IMR-90 (cell line): Measurements from ENCODE around the gene PIK3R5. TPM values are rescaled to one million over a fixed set of nuclear protein-coding genes. Genes with fewer than 3 reads are reported as not detected.

Source experiments
- ATAC-seq: fragments of 200-7000 bp; cut with Tn5 transposase; 2 replicates; pipeline ENCODE4 v1.9.1; 2020; ENCODE audit warnings: low read depth, mild to moderate bottlenecking, moderate library complexity
- BruUV-seq: library from RNA; stranded (reverse); fragments of 400-500 nt; replicated peaks from 2 replicates; lab custom pipeline; 2021; lab: Mats Ljungman, UMichigan
- CTCF ChIA-PET: fragments of 300-600 bp; formaldehyde crosslinking; extraction: SDS; loops from one replicate; lab custom pipeline; 2021; ENCODE audit warnings: antibody characterized with exemption; lab: Yijun Ruan, JAX
- POLR2A ChIA-PET: fragments of 300-600 bp; sonication (Branson Sonifier 250); formaldehyde crosslinking; loops from one replicate; lab custom pipeline; 2022; ENCODE audit warnings: antibody characterized with exemption; ENCODE audit not compliant: unreplicated experiment; lab: Charles Lee
- DNase-seq: peaks from one replicate; pipeline ENCODE4 v3.0.0; 2013
- H2AFZ ChIP-seq: replicated peaks from 2 replicates; pipeline ENCODE3; 2013; ENCODE audit warnings: low read length, mild to moderate bottlenecking; ENCODE audit not compliant: poor library complexity
- H2AK5ac ChIP-seq: 2 replicates; pipeline ENCODE4 v1.6.1; 2013; ENCODE audit warnings: low read depth, low read length, inconsistent platforms
- H2AK9ac ChIP-seq: replicated peaks from 2 replicates; pipeline ENCODE3; 2013; ENCODE audit warnings: mild to moderate bottlenecking, low read depth, low read length, moderate library complexity; ENCODE audit not compliant: poor library complexity
- H2BK120ac ChIP-seq: 2 replicates; pipeline ENCODE4 v1.6.1; 2013; ENCODE audit warnings: low read depth, low read length, inconsistent platforms
- H2BK15ac ChIP-seq: 3 replicates; pipeline ENCODE4 v1.6.1; 2013; ENCODE audit warnings: low read depth, low read length, inconsistent platforms
- H2BK20ac ChIP-seq: 2 replicates; pipeline ENCODE4 v1.6.1; 2013; ENCODE audit warnings: low read depth, mild to moderate bottlenecking, inconsistent platforms, low read length, moderate library complexity
- H2BK5ac ChIP-seq: 2 replicates; pipeline ENCODE4 v1.6.1; 2013; ENCODE audit warnings: mild to moderate bottlenecking, low read depth, low read length, inconsistent platforms; ENCODE audit not compliant: poor library complexity, severe bottlenecking
- H3K14ac ChIP-seq: replicated peaks from 2 replicates; pipeline ENCODE4 v1.6.1; 2013; ENCODE audit warnings: low read depth, low read length, inconsistent platforms
- H3K18ac ChIP-seq: 2 replicates; pipeline ENCODE4 v1.6.1; 2013; ENCODE audit warnings: low read depth, low read length, control low read depth
- H3K23ac ChIP-seq: 2 replicates; pipeline ENCODE4 v1.6.1; 2013; ENCODE audit warnings: low read depth, low read length, inconsistent platforms
- H3K27ac ChIP-seq: 2 replicates; pipeline ENCODE4 v1.5.1; 2013; ENCODE audit warnings: mild to moderate bottlenecking, control low read depth, low read length; ENCODE audit not compliant: insufficient read depth
- H3K27me3 ChIP-seq: 2 replicates; pipeline ENCODE4 v1.6.1; 2013; ENCODE audit warnings: low read length; ENCODE audit not compliant: control insufficient read depth, insufficient read depth
- H3K36me3 ChIP-seq: 2 replicates; pipeline ENCODE4 v1.6.1; 2013; ENCODE audit warnings: low read length, mixed read lengths; ENCODE audit not compliant: control insufficient read depth, insufficient read depth
- H3K4ac ChIP-seq: 2 replicates; pipeline ENCODE4 v1.6.1; 2013; ENCODE audit warnings: low read depth, low read length, inconsistent platforms
- H3K4me1 ChIP-seq: 2 replicates; pipeline ENCODE4 v1.6.1; 2013; ENCODE audit warnings: low read length, mixed read lengths; ENCODE audit not compliant: control insufficient read depth, insufficient read depth
- H3K4me2 ChIP-seq: 2 replicates; pipeline ENCODE4 v1.6.1; 2013; ENCODE audit warnings: low read depth, mild to moderate bottlenecking, control low read depth, low read length, moderate library complexity
- H3K4me3 ChIP-seq: 2 replicates; pipeline ENCODE4 v1.5.1; 2013; ENCODE audit warnings: low read depth, mild to moderate bottlenecking, control low read depth, low read length, moderate library complexity; ENCODE audit not compliant: insufficient read depth
- H3K56ac ChIP-seq: 2 replicates; pipeline ENCODE4 v1.6.1; 2013; ENCODE audit warnings: low read length, inconsistent platforms; ENCODE audit not compliant: insufficient read depth; ENCODE audit errors: extremely low read depth
- H3K79me1 ChIP-seq, 2 experiments: 2 replicates each; pipeline ENCODE4 v1.6.1; 2013; ENCODE audit warnings: low read length in 2 of 2, inconsistent platforms in 1 of 2, low read depth in 1 of 2
- H3K9ac ChIP-seq: 2 replicates; pipeline ENCODE4 v1.6.1; 2013; ENCODE audit warnings: low read depth, low read length, control low read depth
- H3K9me1 ChIP-seq: 2 replicates; pipeline ENCODE4 v1.6.1; 2013; ENCODE audit warnings: low read length, inconsistent platforms; ENCODE audit not compliant: insufficient read depth
- H3K9me3 ChIP-seq: 2 replicates; pipeline ENCODE4 v1.6.1; 2013; ENCODE audit warnings: low read length; ENCODE audit not compliant: control insufficient read depth, insufficient read depth
- H4K20me1 ChIP-seq: 2 replicates; pipeline ENCODE4 v1.6.1; 2013; ENCODE audit warnings: low read length, inconsistent platforms; ENCODE audit not compliant: insufficient read depth
- H4K5ac ChIP-seq: 2 replicates; pipeline ENCODE4 v1.6.1; 2013; ENCODE audit warnings: mild to moderate bottlenecking, low read depth, low read length, control low read depth
- H4K8ac ChIP-seq, 2 experiments: 2 replicates each; pipeline ENCODE4 v1.6.1; 2013; ENCODE audit warnings: low read depth in 2 of 2, low read length in 2 of 2, control low read depth in 1 of 2, inconsistent platforms in 1 of 2
- H4K91ac ChIP-seq: 2 replicates; pipeline ENCODE4 v1.6.1; 2013; ENCODE audit warnings: low read depth, low read length, inconsistent platforms; ENCODE audit not compliant: insufficient read depth
- BHLHE40 ChIP-seq: fragments of 150-350 bp; IDR thresholded peaks from 2 replicates; pipeline ENCODE4 v1.6.1; 2016; ENCODE audit warnings: mild to moderate bottlenecking, low read depth, low read length
- CEBPB ChIP-seq: IDR thresholded peaks from 2 replicates; pipeline ENCODE4 v1.6.1; 2012; ENCODE audit warnings: low read depth, low read length, improper control_type of control experiment
- CHD1 ChIP-seq: IDR thresholded peaks from 2 replicates; pipeline ENCODE4 v1.6.1; 2012; ENCODE audit warnings: low read depth, low read length, improper control_type of control experiment
- ELK1 ChIP-seq: fragments of 150-350 bp; IDR thresholded peaks from 2 replicates; pipeline ENCODE4 v1.6.1; 2016; ENCODE audit warnings: low read depth, mild to moderate bottlenecking, low read length, moderate library complexity, borderline replicate concordance
- FOS ChIP-seq: fragments of 150-350 bp; IDR thresholded peaks from 2 replicates; pipeline ENCODE4 v1.6.1; 2016; ENCODE audit warnings: low read depth, low read length
- MAFK ChIP-seq: IDR thresholded peaks from 2 replicates; pipeline ENCODE4 v1.6.1; 2012; ENCODE audit warnings: low read depth, low read length, improper control_type of control experiment
- MAZ ChIP-seq: IDR thresholded peaks from 2 replicates; pipeline ENCODE4 v1.6.1; 2012; ENCODE audit warnings: low read depth, mild to moderate bottlenecking, low read length, improper control_type of control experiment, moderate library complexity, borderline replicate concordance
- MXI1 ChIP-seq: IDR thresholded peaks from 2 replicates; pipeline ENCODE4 v1.6.1; 2012; ENCODE audit warnings: low read depth, mild to moderate bottlenecking, low read length, moderate library complexity, borderline replicate concordance
- NFE2L2 ChIP-seq: fragments of 150-350 bp; IDR thresholded peaks from 2 replicates; pipeline ENCODE4 v1.6.1; 2016; ENCODE audit warnings: low read depth, mild to moderate bottlenecking, low read length
- POLR2A ChIP-seq: IDR thresholded peaks from 2 replicates; pipeline ENCODE4 v1.6.1; 2012; ENCODE audit warnings: mild to moderate bottlenecking, low read depth, low read length
- RAD21 ChIP-seq: IDR thresholded peaks from 2 replicates; pipeline ENCODE4 v1.6.1; 2012; ENCODE audit warnings: low read length, improper control_type of control experiment
- RCOR1 ChIP-seq: IDR thresholded peaks from 2 replicates; pipeline ENCODE4 v1.6.1; 2012; ENCODE audit warnings: mild to moderate bottlenecking, low read length, improper control_type of control experiment; ENCODE audit not compliant: insufficient replicate concordance
- RFX5 ChIP-seq: IDR thresholded peaks from 2 replicates; pipeline ENCODE4 v1.8.0; 2012; ENCODE audit warnings: low read depth, mild to moderate bottlenecking, low read length, moderate library complexity
- SMC3 ChIP-seq: fragments of 150-350 bp; IDR thresholded peaks from 2 replicates; pipeline ENCODE4 v1.6.1; 2016; ENCODE audit warnings: low read depth, mild to moderate bottlenecking, antibody characterized with exemption, low read length, moderate library complexity
- dilution Hi-C: fragments of 300-500 bp; cut with HindIII; formaldehyde crosslinking; loops from one replicate; pipeline ENCODE4 v1.14.3; 2018; ENCODE audit warnings: low sequenced_read_pairs; ENCODE audit not compliant: unreplicated experiment
- in situ Hi-C: fragments of 300-500 bp; cut with MboI; formaldehyde crosslinking; loops from 3 replicates; pipeline ENCODE4 v1.14.3; 2019; ENCODE audit warnings: low sequenced_read_pairs, inconsistent platforms, mixed read lengths
- intact Hi-C: fragments of 100-400 bp; cut with micrococcal nuclease; formaldehyde crosslinking; loops from 2 replicates; pipeline ENCODE4 v1.10.0; 2022
- polyA plus RNA-seq, 3 experiments: library from polyadenylated mRNA; depleted of rRNA; stranded (reverse); fragments of >200 nt; gene quantifications; 2 replicates each; pipeline ENCODE4 v1.2.3, GENCODE V29; 2012; ENCODE audit warnings: low replicate concordance in 1 of 3
- total RNA-seq: library from RNA; depleted of rRNA; stranded (reverse); fragments of >200 nt; gene quantifications from 2 replicates; pipeline ENCODE4 v1.2.3, GENCODE V29; 2012
- TF ChIP-seq, protein P1 (sequence below): fragments of 150-350 bp; IDR thresholded peaks from 2 replicates; pipeline ENCODE4 v1.6.1; 2017; ENCODE audit warnings: mild to moderate bottlenecking, antibody characterized with exemption, low read length, low read depth
- TF ChIP-seq, protein P2 (sequence below): conservative IDR thresholded peaks from 2 replicates; pipeline ENCODE4 v1.5.1; 2012; ENCODE audit warnings: mild to moderate bottlenecking, low read depth, low read length, improper control_type of control experiment

Gene PIK3R5
- total and polyA plus RNA-seq, 2 of the 4 experiments (the other 2 are of a cell fraction): not detected

DNA sequence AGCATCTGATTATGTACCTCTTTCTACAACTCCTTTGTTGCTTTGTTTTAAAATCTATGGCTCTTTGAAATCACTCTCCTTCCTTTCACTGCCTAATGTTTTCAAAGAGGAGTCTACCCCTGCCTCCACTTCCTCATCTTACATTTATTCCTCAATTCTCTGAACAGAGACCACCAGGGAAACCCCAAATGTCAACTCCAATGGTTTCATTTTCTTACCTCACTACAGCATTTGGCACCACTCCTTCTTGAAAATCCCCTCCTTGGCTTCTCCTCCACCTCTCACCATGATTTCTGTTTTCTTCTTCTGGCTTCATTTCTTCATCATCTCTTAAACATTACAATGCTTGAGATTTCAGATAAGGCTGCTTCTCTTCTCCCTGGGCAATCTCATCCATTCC lies 2.4 kb upstream of the PIK3R5 start:
- Histone ChIP-seq H3K4me1 (no peaks in the 10 kb centered on the region), H4K20me1 (no peaks in the 10 kb centered on the region), H3K27ac (no peak overlapping the region), H3K4me2 (no peak overlapping the region), H2BK120ac (no peak overlapping the region), H2AFZ (no peak overlapping the region), H3K9me3 (peaks cover 9% of the 10 kb centered on the region), H3K23ac (no peak overlapping the region), H4K5ac (no peak overlapping the region), H3K27me3 (no peaks in the 10 kb centered on the region), H3K9ac (no peak overlapping the region), H3K56ac (no peak overlapping the region), H4K8ac (no peak overlapping the region), H2AK9ac (no peak overlapping the region), H2BK20ac (no peak overlapping the region), H2AK5ac (no peak overlapping the region), H3K14ac (no peak overlapping the region), H2BK15ac (no peak overlapping the region), H3K18ac (no peak overlapping the region), H3K9me1 (no peaks in the 10 kb centered on the region), H3K36me3 (no peaks in the 10 kb centered on the region), H3K79me1 (no peaks in the 10 kb centered on the region), H3K4ac (no peak overlapping the region), H4K91ac (no peak overlapping the region), H3K4me3 (no peak overlapping the region), H2BK5ac (no peak overlapping the region)
- ATAC-seq (no peak), DNase-seq (no peak)
- no peak for TF ChIP-seq FOS
- no peak for TF ChIP-seq BHLHE40
- no peak for TF ChIP-seq MAFK
- no peak for TF ChIP-seq MAZ
- TF ChIP-seq SMC3: no peak
- no peak for TF ChIP-seq RCOR1
- no peak for TF ChIP-seq POLR2A
- TF ChIP-seq CHD1: no peak
- no peak for TF ChIP-seq RAD21
- TF ChIP-seq MXI1: no peak
- TF ChIP-seq, protein P1, sequence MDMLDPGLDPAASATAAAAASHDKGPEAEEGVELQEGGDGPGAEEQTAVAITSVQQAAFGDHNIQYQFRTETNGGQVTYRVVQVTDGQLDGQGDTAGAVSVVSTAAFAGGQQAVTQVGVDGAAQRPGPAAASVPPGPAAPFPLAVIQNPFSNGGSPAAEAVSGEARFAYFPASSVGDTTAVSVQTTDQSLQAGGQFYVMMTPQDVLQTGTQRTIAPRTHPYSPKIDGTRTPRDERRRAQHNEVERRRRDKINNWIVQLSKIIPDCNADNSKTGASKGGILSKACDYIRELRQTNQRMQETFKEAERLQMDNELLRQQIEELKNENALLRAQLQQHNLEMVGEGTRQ: no peak
- TF ChIP-seq RFX5: no peak
- TF ChIP-seq, protein P2, sequence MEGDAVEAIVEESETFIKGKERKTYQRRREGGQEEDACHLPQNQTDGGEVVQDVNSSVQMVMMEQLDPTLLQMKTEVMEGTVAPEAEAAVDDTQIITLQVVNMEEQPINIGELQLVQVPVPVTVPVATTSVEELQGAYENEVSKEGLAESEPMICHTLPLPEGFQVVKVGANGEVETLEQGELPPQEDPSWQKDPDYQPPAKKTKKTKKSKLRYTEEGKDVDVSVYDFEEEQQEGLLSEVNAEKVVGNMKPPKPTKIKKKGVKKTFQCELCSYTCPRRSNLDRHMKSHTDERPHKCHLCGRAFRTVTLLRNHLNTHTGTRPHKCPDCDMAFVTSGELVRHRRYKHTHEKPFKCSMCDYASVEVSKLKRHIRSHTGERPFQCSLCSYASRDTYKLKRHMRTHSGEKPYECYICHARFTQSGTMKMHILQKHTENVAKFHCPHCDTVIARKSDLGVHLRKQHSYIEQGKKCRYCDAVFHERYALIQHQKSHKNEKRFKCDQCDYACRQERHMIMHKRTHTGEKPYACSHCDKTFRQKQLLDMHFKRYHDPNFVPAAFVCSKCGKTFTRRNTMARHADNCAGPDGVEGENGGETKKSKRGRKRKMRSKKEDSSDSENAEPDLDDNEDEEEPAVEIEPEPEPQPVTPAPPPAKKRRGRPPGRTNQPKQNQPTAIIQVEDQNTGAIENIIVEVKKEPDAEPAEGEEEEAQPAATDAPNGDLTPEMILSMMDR: no peak
- TF ChIP-seq CEBPB: no peak
- no peak for TF ChIP-seq ELK1
- TF ChIP-seq NFE2L2: no peak
- ChIA-PET CTCF (no interaction called here), POLR2A (no interaction called here)
- no TSS peak for BruUV-seq
- intact Hi-C loops (no loop called here), in situ Hi-C loops (no loop called here), dilution Hi-C loops (no loop called here)
